Measurements from ENCODE around the gene THYN1.
"Not testable (repeated sequence)": the region's sequence is repeated elsewhere in the genome, so short reads cannot be mapped to it uniquely, and the experiment has no call there.

The THYN1 gene

GRCh38 chr11:134253188-134253993, at the start of gene THYN1, which contains the start of gene ACAD8:
Gene THYN1 (minus strand): TSS chr11:134253352. CDS start chr11:134252882, 470 bp downstream.
Gene ACAD8 (plus strand): TSS chr11:134253568. CDS start chr11:134253601, 33 bp downstream.
- DNase-seq (ENCODE audit: low read depth, low spot score) = peak; percentile 98

- no peak for DNase-seq (ENCODE audit: low read depth, low spot score)
Measured at GRCh38 chr11:134294664-134295063, 41.5 kb upstream of the THYN1 start.

- DNase-seq (ENCODE audit: low read depth, low spot score) = no peak
Measured at GRCh38 chr11:134293119-134294113, 40.3 kb upstream of the THYN1 start.

GRCh38 chr11:134292661-134293060, 39.5 kb upstream of the THYN1 start:
- no peak for DNase-seq (ENCODE audit: low read depth, low spot score)

- no peak for DNase-seq (ENCODE audit: low read depth, low spot score)
Measured at GRCh38 chr11:134291196-134291595, 38.0 kb upstream of the THYN1 start.

GRCh38 chr11:134290646-134291045, 37.5 kb upstream of the THYN1 start:
- DNase-seq (ENCODE audit: low read depth, low spot score) = no peak

- no peak for DNase-seq (ENCODE audit: low read depth, low spot score)
Measured at GRCh38 chr11:134289789-134290188, 36.6 kb upstream of the THYN1 start.

- no peak for DNase-seq (ENCODE audit: low read depth, low spot score)
Measured at GRCh38 chr11:134289167-134289566, 36.0 kb upstream of the THYN1 start.

GRCh38 chr11:134288486-134288885, 35.3 kb upstream of the THYN1 start:
- DNase-seq (ENCODE audit: low read depth, low spot score) = no peak

- no peak for DNase-seq (ENCODE audit: low read depth, low spot score)
Measured at GRCh38 chr11:134287561-134287960, 34.4 kb upstream of the THYN1 start.

- not testable (repeated sequence) for DNase-seq (ENCODE audit: low read depth, low spot score)
Measured at GRCh38 chr11:134284349-134284748, 31.2 kb upstream of the THYN1 start.

- DNase-seq (ENCODE audit: low read depth, low spot score) = no peak
Measured at GRCh38 chr11:134283461-134284230, 30.5 kb upstream of the THYN1 start.

- DNase-seq (ENCODE audit: low read depth, low spot score) = no peak
Measured at GRCh38 chr11:134282121-134283045, 29.2 kb upstream of the THYN1 start.

GRCh38 chr11:134281635-134282034, 28.5 kb upstream of the THYN1 start:
- DNase-seq (ENCODE audit: low read depth, low spot score) = not testable (repeated sequence)

GRCh38 chr11:134278356-134278755, 25.2 kb upstream of the THYN1 start:
- no peak for DNase-seq (ENCODE audit: low read depth, low spot score)

GRCh38 chr11:134277183-134278001, 24.2 kb upstream of the THYN1 start:
- DNase-seq (ENCODE audit: low read depth, low spot score) = no peak

- no peak for DNase-seq (ENCODE audit: low read depth, low spot score)
Measured at GRCh38 chr11:134276396-134277182, 23.4 kb upstream of the THYN1 start.

GRCh38 chr11:134275534-134276395, 22.6 kb upstream of the THYN1 start, which contains the start of gene GLB1L3:
Gene GLB1L3 (plus strand): TSS chr11:134276379. CDS start chr11:134276741, 362 bp downstream.
- DNase-seq (ENCODE audit: low read depth, low spot score) = peak; percentile 54
